ENCODE data around the gene SUN3. TPM values are rescaled to one million over a fixed set of nuclear protein-coding genes. Genes with fewer than 3 reads are reported as not detected.

The SUN3 gene
- total and polyA plus RNA-seq, 2 of the 13 experiments (the other 11 are each of a cell fraction or from before 2014, with no cell fraction given): not detected

- Histone ChIP-seq H4K20me1 (ENCODE audit: insufficient read depth, low read length) (no peaks in the 10 kb centered on the region), H3K9me3 (ENCODE audit: low read length) (no peaks in the 10 kb centered on the region), H3K4me1 (ENCODE audit: insufficient read depth, low read length) (peaks cover 36% of the 10 kb centered on the region), H3K4me2 (ENCODE audit: low read depth, low read length) (no peak overlapping the region), H3K27me3 (ENCODE audit: control insufficient read depth in 1 of 2, insufficient read depth in 2 of 2, low read length in 2 of 2) (peaks cover 0 to 7% of the 10 kb centered on the region in 2 experiments; a peak in 2 of 5 replicates), H3K27ac (ENCODE audit: extremely low read length, insufficient read depth, low read length) (no peak overlapping the region), H3K79me2 (ENCODE audit: insufficient read depth, low read length) (no peaks in the 10 kb centered on the region), H2AFZ (ENCODE audit: low read length) (no peak overlapping the region), H3K36me3 (replicated peaks in 1 of 2; ENCODE audit: control insufficient read depth in 1 of 2, insufficient read depth in 2 of 2, low read length in 2 of 2) (no peaks in the 10 kb centered on the region), H3K4me3 (replicated peaks in 1 of 3; ENCODE audit: insufficient read depth in 1 of 3, low read depth in 2 of 3, low read length in 3 of 3) (no peak overlapping the region), H3K9ac (ENCODE audit: insufficient read depth, low read depth, low read length) (no peak overlapping the region)
- in situ Hi-C loops (cut with HindIII; ENCODE audit: extremely low pct_ligation_motif_present, low pct_unique_long_range_greater_than_20kb): no loop called here
- BruUV-seq (replicated peaks): no TSS peak
- ATAC-seq (no peak), FAIRE-seq (no peak), DNase-seq (ENCODE audit: low spot score) (no peak)
- TF ChIP-seq TBX3 (IDR thresholded peaks at IDR 0.05; ENCODE audit: borderline replicate concordance) (no peak), MAFK (conservative IDR thresholded peaks at IDR 0.05 in 1 of 2, IDR thresholded peaks at IDR 0.05 in 1 of 2; ENCODE audit: low read length in 2 of 2) (peak in 1 of 2 experiments; percentile 1; a peak in 1 of 4 replicates)
- 62% methylated on average over 7 of the region's 7 CpGs for WGBS (ENCODE audit: low lambda C conversion rate)
- ChIA-PET CTCF (ENCODE audit: low intra/inter-chr PET ratio, low total read pairs) (no interaction called here), POLR2A (no interaction called here)
- intact Hi-C loops (cut with micrococcal nuclease; ENCODE audit: unreplicated experiment): loop anchor here (10.0 kb wide), 1 partner anchor 682 kb away; no protein-coding TSS in a partner anchor
Observed at GRCh38 chr7:47946581-47947354, 82.1 kb downstream of the SUN3 start.

DNA sequence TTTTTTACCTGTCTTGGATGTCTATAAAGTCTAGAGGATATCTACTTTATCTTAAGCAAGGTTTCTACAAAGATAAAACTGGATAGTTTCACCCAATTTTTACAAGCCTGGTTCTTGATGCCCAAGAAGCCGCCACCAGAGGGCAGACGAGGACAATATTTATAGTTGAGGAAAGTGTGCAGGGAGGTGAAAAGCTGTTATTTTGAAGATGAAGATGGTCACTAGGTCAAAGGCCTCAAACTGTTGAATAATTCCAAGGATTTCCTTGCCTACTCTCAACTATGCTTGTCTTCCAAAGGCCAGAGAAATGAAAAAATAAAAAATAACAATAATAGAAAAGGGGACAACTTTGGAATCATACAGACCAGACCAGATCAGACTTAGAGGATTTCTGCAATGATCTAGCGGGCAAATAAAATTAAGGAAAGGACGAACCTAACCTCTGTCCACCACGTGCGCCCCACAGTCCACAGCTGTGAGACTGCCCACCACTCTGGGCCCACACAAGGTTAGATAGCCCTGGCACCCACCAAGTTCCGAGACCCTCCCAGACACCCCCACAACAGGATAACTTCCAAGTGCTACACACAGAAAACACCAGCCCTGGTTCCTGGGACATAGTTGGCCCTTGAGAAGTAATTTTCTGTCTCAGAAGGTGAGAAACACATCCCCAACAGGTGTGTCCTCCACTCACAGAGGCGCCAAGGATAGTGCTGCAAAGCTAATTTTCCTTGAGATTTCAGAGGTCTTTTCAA is 83.5 kb downstream of the SUN3 start:
- POLR2A ChIA-PET: interaction anchor here (1.1 kb wide), 1 partner anchor 165 kb away, joined by 5 read pairs; no protein-coding TSS in a partner anchor
- ATAC-seq: peak; percentile 61; the same call in 2 of the 3 replicates
- in situ Hi-C loops (cut with HindIII; ENCODE audit: extremely low pct_ligation_motif_present, low pct_unique_long_range_greater_than_20kb): no loop called here

More for the DNA sequence above, 83.5 kb downstream of the SUN3 start:
- BruUV-seq (replicated peaks): no TSS peak
- Histone ChIP-seq H3K4me1 (ENCODE audit: insufficient read depth, low read length) (peaks cover 29% of the 10 kb centered on the region), H3K9me3 (ENCODE audit: low read length) (no peaks in the 10 kb centered on the region), H4K20me1 (ENCODE audit: insufficient read depth, low read length) (no peaks in the 10 kb centered on the region), H3K9ac (ENCODE audit: insufficient read depth, low read depth, low read length) (no peak overlapping the region), H3K27ac (ENCODE audit: extremely low read length, insufficient read depth, low read length) (no peak overlapping the region), H2AFZ (ENCODE audit: low read length) (no peak overlapping the region), H3K27me3 (ENCODE audit: control insufficient read depth in 1 of 2, insufficient read depth in 2 of 2, low read length in 2 of 2) (peaks cover 2 to 7% of the 10 kb centered on the region in 2 experiments; a peak in 2 of 5 replicates), H3K4me3 (replicated peaks in 1 of 3; ENCODE audit: insufficient read depth in 1 of 3, low read depth in 2 of 3, low read length in 3 of 3) (no peak overlapping the region), H3K4me2 (ENCODE audit: low read depth, low read length) (no peak overlapping the region), H3K36me3 (replicated peaks in 1 of 2; ENCODE audit: control insufficient read depth in 1 of 2, insufficient read depth in 2 of 2, low read length in 2 of 2) (no peaks in the 10 kb centered on the region), H3K79me2 (ENCODE audit: insufficient read depth, low read length) (no peaks in the 10 kb centered on the region)
- DNase-seq (ENCODE audit: low spot score) (peak; percentile 57), FAIRE-seq (peak; percentile 80)
- WGBS (ENCODE audit: low lambda C conversion rate): 42% methylated on average over 6 of the region's 8 CpGs
- CTCF ChIA-PET (ENCODE audit: low intra/inter-chr PET ratio, low total read pairs): interaction anchor here (1.4 to 1.6 kb wide), 3 partner anchors 23 to 680 kb away, joined by 3 to 20 read pairs (median 17); no protein-coding TSS in a partner anchor
- intact Hi-C loops (cut with micrococcal nuclease; ENCODE audit: unreplicated experiment): loop anchor here (1.0 to 10.0 kb wide), 4 partner anchors 24 to 681 kb away; no protein-coding TSS in a partner anchor
- TF ChIP-seq SMC3 (IDR thresholded peaks at IDR 0.05; ENCODE audit: low read length): peak; percentile 86
- no peak for TF ChIP-seq LCORL (IDR thresholded peaks at IDR 0.05)
- no peak for TF ChIP-seq LCORL (CRISPR knock-in tag; IDR thresholded peaks at IDR 0.05)
- no peak for TF ChIP-seq ZNF775 (CRISPR knock-in tag; IDR thresholded peaks at IDR 0.05; ENCODE audit: borderline replicate concordance)
- TF ChIP-seq STAG1 (CRISPR knock-in tag; IDR thresholded peaks at IDR 0.05): peak; percentile 85
- TF ChIP-seq ZFP36 (IDR thresholded peaks at IDR 0.05; ENCODE audit: borderline replicate concordance, low read depth, low read length, partially characterized antibody): no peak
- TF ChIP-seq, protein P1, sequence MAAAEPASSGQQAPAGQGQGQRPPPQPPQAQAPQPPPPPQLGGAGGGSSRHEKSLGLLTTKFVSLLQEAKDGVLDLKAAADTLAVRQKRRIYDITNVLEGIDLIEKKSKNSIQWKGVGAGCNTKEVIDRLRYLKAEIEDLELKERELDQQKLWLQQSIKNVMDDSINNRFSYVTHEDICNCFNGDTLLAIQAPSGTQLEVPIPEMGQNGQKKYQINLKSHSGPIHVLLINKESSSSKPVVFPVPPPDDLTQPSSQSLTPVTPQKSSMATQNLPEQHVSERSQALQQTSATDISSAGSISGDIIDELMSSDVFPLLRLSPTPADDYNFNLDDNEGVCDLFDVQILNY (CRISPR knock-in tag; conservative IDR thresholded peaks at IDR 0.05): no peak
- no peak for TF ChIP-seq PHF8 (CRISPR knock-in tag; IDR thresholded peaks at IDR 0.05)
- no peak for TF ChIP-seq KDM4B (CRISPR knock-in tag; IDR thresholded peaks at IDR 0.05)
- peak; percentile 60; the same call in 1 of the 2 replicates for TF ChIP-seq RAD21 (CRISPR knock-in tag; IDR thresholded peaks at IDR 0.05)
- TF ChIP-seq, protein P2, sequence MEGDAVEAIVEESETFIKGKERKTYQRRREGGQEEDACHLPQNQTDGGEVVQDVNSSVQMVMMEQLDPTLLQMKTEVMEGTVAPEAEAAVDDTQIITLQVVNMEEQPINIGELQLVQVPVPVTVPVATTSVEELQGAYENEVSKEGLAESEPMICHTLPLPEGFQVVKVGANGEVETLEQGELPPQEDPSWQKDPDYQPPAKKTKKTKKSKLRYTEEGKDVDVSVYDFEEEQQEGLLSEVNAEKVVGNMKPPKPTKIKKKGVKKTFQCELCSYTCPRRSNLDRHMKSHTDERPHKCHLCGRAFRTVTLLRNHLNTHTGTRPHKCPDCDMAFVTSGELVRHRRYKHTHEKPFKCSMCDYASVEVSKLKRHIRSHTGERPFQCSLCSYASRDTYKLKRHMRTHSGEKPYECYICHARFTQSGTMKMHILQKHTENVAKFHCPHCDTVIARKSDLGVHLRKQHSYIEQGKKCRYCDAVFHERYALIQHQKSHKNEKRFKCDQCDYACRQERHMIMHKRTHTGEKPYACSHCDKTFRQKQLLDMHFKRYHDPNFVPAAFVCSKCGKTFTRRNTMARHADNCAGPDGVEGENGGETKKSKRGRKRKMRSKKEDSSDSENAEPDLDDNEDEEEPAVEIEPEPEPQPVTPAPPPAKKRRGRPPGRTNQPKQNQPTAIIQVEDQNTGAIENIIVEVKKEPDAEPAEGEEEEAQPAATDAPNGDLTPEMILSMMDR (CRISPR knock-in tag; IDR thresholded peaks at IDR 0.05): peak; percentile 79

All from HepG2 (cell line).